Activated B cell treated with CpG ODN at 0.5 μM for 24 hours (primary cell): ENCODE results near the gene SERPINB12. TPM values are rescaled to one million over a fixed set of nuclear protein-coding genes. Genes with fewer than 3 reads are reported as not detected.

Experiments
- ATAC-seq: fragments of 200-7000 bp; cut with Tn5 transposase; one replicate; pipeline ENCODE4 v1.10.0; 2021; ENCODE audit warnings: low read depth, mild to moderate bottlenecking, moderate library complexity
- CTCF ChIA-PET: fragments of 350-600 bp; sonication (Branson Sonifier 250); formaldehyde crosslinking; loops from one replicate; lab custom pipeline; 2021; ENCODE audit warnings: antibody characterized with exemption; lab: Charles Lee
- POLR2A ChIA-PET: fragments of 350-600 bp; sonication (Branson Sonifier 250); formaldehyde crosslinking; loops from one replicate; lab custom pipeline; 2021; ENCODE audit warnings: antibody characterized with exemption; lab: Charles Lee
- DNase-seq: peaks from one replicate; pipeline ENCODE4 v3.0.0; 2022
- H3K27ac Mint-ChIP-seq: one replicate; pipeline ENCODE4 v1.8.0; 2020; ENCODE audit warnings: mixed read lengths
- H3K27me3 Mint-ChIP-seq: one replicate; pipeline ENCODE4 v1.8.0; 2021; ENCODE audit warnings: mixed read lengths
- H3K36me3 Mint-ChIP-seq: one replicate; pipeline ENCODE4 v1.8.0; 2021; ENCODE audit warnings: low read depth, mixed read lengths
- H3K4me1 Mint-ChIP-seq: one replicate; pipeline ENCODE4 v1.8.0; 2021; ENCODE audit warnings: mixed read lengths
- H3K4me3 Mint-ChIP-seq: one replicate; pipeline ENCODE4 v1.8.0; 2020; ENCODE audit warnings: mild to moderate bottlenecking, mixed read lengths
- H3K9me3 Mint-ChIP-seq: one replicate; pipeline ENCODE4 v1.8.0; 2020; ENCODE audit warnings: mixed read lengths
- CTCF ChIP-seq: fragments of 200-600 bp; IDR thresholded peaks from one replicate; pipeline ENCODE4 v1.8.0; 2022; ENCODE audit warnings: antibody characterized with exemption, mild to moderate bottlenecking
- intact Hi-C: fragments of 100-400 bp; cut with micrococcal nuclease; formaldehyde crosslinking; loops from one replicate; pipeline ENCODE4 v1.15.1; 2024
- total RNA-seq: library from RNA; stranded (reverse); gene quantifications from 2 replicates; pipeline ENCODE4 v1.2.3, GENCODE V29; 2022

SERPINB12 gene, protein sequence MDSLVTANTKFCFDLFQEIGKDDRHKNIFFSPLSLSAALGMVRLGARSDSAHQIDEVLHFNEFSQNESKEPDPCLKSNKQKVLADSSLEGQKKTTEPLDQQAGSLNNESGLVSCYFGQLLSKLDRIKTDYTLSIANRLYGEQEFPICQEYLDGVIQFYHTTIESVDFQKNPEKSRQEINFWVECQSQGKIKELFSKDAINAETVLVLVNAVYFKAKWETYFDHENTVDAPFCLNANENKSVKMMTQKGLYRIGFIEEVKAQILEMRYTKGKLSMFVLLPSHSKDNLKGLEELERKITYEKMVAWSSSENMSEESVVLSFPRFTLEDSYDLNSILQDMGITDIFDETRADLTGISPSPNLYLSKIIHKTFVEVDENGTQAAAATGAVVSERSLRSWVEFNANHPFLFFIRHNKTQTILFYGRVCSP
- not detected in 2 replicates for total RNA-seq

DNA sequence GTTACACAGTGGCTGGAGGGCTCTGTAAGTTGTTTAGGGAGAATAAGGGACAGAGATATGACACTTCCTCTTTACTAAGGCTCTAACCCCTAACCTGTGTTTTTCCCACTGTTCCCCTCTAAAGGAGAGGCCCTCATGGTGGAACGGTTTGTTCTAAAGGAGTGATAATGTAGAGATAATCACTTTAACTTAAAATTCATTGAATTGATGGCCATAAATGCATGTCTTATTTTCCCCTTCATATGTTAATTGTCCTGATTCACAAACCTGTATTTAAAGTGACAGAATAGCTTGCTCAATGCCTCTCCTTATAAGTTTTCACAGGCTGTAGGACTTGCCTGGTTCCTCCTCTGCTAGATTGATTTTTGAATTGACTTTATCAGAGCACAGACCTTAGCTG is at the start of gene SERPINB12:
Gene SERPINB12 (plus strand): TSS at position 301 of the 400 bp plus-strand sequence. CDS start 13,791 bp downstream, outside the sequence.
- ChIA-PET POLR2A (no interaction called here), CTCF (no interaction called here)
- Mint-ChIP-seq H3K36me3 (no peaks in the 10 kb centered on the region), H3K4me3 (no peak within 1 kb of the TSS), H3K9me3 (no peaks in the 10 kb centered on the region), H3K27me3 (peaks cover 19% of the 10 kb centered on the region), H3K4me1 (no peaks in the 10 kb centered on the region), H3K27ac (no peak within 1 kb of the TSS)
- intact Hi-C loops, result no loop called here
- no peak for DNase-seq
- no peak for TF ChIP-seq CTCF
- no peak for ATAC-seq

- Mint-ChIP-seq H3K27ac (no peak overlapping the region), H3K36me3 (no peaks in the 10 kb centered on the region), H3K4me3 (no peak overlapping the region), H3K4me1 (no peaks in the 10 kb centered on the region), H3K9me3 (no peaks in the 10 kb centered on the region), H3K27me3 (peaks cover 10% of the 10 kb centered on the region)
- POLR2A ChIA-PET, result no interaction called here
- intact Hi-C loops, result no loop called here
- ATAC-seq, result no peak
- TF ChIP-seq CTCF, result no peak
- DNase-seq, result no peak
- CTCF ChIA-PET, result no interaction called here
Measured at GRCh38 chr18:63492851-63493250, 49.3 kb upstream of the SERPINB12 start.

GRCh38 chr18:63495675-63496074 is 46.5 kb upstream of the SERPINB12 start:
- no peak for TF ChIP-seq CTCF
- ChIA-PET POLR2A (no interaction called here), CTCF (no interaction called here)
- peaks cover 8% of the 10 kb centered on the region for H3K27me3 Mint-ChIP-seq
- no peaks in the 10 kb centered on the region for H3K4me1 Mint-ChIP-seq
- H3K4me3 Mint-ChIP-seq, result no peak overlapping the region
- intact Hi-C loops, result no loop called here
- DNase-seq (no peak), ATAC-seq (no peak)
- no peaks in the 10 kb centered on the region for H3K36me3 Mint-ChIP-seq
- H3K27ac Mint-ChIP-seq, result no peak overlapping the region
- no peaks in the 10 kb centered on the region for H3K9me3 Mint-ChIP-seq

DNA sequence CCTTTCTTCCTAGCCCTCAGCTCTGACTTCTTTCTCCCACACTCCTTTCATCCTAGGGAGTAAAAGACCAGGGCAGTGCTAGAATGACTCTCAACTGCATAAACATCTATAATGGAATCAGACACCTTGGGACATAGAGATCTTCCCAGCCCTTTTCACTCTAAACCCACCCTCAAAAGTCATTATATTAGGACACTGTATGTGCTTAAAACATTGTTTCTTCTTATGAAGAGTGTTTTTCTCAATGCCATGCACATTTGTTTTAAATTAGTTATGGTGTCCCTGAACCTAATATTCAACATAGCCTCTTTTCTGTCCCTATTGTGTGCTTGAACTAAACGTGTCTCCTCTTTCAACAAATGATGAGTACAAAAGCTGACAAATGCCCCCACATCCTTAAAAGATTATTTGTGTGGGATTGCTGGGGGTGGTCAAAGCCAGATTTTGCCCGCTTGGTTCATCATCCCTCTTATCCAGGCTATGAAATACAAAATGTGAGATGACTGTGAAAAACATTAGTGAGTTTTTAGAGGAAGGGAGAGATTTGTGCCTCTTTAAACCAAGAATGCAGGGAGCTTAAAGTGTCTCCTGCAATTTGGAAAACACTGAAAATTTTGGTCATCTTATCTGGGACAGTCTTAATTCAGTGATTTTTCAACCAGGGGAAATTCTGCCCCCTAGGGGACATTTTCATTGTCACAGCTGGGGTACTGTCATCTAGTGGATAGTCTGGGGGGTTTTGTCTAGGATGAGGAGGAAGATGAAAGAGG is 36.4 kb upstream of the SERPINB12 start:
- DNase-seq (no peak), ATAC-seq (no peak)
- Mint-ChIP-seq H3K27me3 (peaks cover 25% of the 10 kb centered on the region), H3K36me3 (no peaks in the 10 kb centered on the region), H3K9me3 (no peaks in the 10 kb centered on the region), H3K4me1 (no peaks in the 10 kb centered on the region), H3K4me3 (no peak overlapping the region), H3K27ac (no peak overlapping the region)
- ChIA-PET POLR2A (no interaction called here), CTCF (interaction anchor here (1.3 to 2.2 kb wide), 3 partner anchors 9 to 430 kb away, joined by 4 to 7 read pairs (median 4); no protein-coding TSS in a partner anchor)
- intact Hi-C loops, result no loop called here
- no peak for TF ChIP-seq CTCF

DNA sequence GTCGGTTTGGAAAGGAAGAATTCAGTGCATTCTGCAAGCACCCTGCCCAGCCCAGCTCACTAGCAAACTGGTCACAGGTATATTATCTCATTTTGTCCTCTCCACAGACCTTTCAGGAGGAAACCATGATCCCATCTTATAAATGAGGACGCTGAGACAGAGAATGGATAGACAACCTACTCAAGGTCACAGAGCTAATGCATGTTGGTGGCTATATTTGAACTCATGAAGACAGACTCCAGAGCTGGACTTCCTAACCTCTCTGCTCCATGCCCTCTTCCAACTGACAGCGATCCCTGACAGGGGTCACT is 35.9 kb upstream of the SERPINB12 start:
- intact Hi-C loops, result no loop called here
- ChIA-PET POLR2A (no interaction called here), CTCF (interaction anchor here (1.3 to 2.2 kb wide), 3 partner anchors 8 to 430 kb away, joined by 4 to 7 read pairs (median 4); no protein-coding TSS in a partner anchor)
- Mint-ChIP-seq H3K4me1 (no peaks in the 10 kb centered on the region), H3K27ac (no peak overlapping the region), H3K9me3 (no peaks in the 10 kb centered on the region), H3K4me3 (no peak overlapping the region), H3K36me3 (no peaks in the 10 kb centered on the region), H3K27me3 (peaks cover 25% of the 10 kb centered on the region)
- DNase-seq (no peak), ATAC-seq (no peak)
- no peak for TF ChIP-seq CTCF
